Hypothalamus (tissue), 51 donors: Measurements from ENCODE around the gene CASD1.

Experiments used
- DNase-seq, 51 donors: peaks; one replicate each; lab custom pipeline; 2025; lab: John Stamatoyannopoulos, UW

CASD1 gene

DNA sequence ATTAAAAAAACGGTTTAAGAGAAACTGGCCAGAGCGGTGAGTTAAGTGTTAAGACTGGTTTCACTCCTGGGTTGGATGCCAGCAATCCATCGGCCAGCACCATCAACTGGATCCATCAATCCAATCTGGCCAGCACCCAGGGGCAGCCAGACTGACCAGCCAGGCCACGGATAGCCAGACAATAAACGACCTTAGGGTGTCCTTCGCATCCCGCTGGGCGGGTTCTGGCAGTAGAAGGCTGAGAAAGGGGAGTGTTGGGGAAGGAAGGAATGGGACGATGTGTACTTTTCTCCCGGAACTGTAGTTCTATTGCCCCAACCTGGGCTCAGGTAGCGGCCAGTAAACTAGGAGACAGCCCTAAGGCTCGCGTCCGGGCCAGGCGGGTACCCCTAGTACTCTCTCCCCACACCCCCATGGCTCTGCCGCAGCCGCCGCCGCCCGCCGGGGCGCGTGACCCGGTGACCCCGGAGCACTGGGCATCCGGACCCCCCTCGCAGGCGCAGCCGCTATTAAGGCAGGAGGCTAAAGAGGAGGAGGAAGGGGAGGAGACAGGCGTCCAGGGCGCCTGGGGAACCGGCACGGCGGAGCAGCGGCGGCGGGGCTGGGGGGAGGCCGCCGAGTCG, at the start of gene CASD1:
TSS of gene CASD1 (plus strand) at position 546 of the 623 bp plus-strand sequence. CDS start 276 bp downstream, outside the sequence.
- peak in 48 of 51 donors; percentile 9 to 87 (median 64) for DNase-seq

DNA sequence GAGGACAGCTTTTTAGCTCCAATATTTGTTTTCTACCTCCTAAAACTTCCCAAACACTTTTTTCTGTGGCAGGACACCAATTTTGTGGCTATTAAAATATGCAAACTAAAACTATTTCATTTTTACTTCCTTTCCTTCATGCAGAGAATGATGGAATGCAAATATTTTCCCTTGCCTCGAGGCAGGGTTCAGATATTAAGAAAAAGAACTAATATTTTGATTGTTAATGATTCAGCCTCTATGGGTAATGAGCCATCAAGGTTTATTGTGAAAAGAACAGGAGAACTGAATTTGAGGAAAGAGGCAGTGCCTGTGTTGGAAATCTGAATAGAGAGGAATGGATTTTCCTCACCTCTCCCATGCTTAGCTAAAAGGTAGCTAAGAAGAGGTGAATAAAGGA, 43.1 kb upstream of the CASD1 start:
- no peak for DNase-seq

DNA sequence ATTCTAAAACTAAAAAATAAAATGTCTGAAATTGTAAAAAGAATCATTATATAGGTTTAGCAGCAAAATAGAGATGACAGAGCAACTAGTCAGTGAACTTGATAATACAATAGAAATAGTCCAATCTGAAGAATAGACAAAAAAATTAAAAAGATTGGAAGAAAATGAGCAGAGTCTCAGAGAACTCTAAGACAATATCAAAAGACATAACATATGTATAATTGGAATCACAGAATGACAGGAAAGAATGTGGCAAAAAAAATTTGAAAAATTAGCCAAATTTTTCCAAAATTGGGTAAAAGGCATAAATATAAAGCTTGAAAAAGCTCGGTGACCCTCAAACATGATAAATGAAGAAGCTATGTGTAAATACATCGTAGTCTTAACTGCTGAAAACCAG, 38.0 kb upstream of the CASD1 start:
- DNase-seq, result no peak

DNA sequence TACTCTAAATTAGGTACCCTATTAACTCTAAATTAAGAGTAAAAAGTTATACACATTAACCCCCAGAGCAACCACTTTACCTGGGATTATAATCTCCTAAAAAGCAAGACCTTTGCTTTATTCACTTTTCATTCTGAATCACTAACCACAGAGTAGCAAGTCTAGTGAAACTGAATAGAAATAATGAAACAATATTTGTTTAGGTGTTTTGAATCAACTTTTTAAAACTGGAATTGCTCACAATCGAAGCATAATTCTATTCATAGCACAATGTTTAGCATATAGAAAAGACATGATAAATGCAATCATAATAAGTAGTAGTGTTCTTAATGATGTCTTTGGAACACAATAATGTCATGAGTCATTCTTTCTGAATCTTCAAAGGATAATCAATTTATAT, 37.0 kb upstream of the CASD1 start:
- DNase-seq, result no peak

DNA sequence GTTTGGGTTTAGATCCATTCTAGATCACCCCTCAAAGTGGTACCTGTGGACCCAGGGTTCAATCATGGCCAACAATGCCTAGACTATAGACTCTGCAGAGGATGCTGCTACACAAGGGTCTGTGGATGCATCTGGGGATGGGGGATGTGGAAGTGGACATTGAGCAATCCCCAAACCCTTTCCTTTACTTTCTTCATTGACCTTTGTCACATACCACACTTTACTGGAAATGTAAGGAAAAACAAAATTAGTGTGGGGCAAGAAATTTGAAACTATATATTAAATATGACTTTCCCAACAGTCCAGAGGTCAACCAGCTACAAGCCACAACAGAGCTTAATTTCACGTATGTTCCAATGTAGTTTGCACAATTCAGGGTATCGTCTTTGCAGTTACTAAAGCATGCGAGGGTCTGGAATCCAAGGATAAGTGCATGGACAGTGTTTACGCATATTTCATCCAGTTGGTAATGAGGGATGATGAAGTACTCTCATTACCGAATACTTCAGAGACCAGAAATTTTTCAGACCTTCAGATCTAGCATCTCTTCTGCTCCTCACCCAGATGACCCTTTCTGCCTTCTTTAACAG, 33.3 kb upstream of the CASD1 start:
- DNase-seq, result no peak

DNA sequence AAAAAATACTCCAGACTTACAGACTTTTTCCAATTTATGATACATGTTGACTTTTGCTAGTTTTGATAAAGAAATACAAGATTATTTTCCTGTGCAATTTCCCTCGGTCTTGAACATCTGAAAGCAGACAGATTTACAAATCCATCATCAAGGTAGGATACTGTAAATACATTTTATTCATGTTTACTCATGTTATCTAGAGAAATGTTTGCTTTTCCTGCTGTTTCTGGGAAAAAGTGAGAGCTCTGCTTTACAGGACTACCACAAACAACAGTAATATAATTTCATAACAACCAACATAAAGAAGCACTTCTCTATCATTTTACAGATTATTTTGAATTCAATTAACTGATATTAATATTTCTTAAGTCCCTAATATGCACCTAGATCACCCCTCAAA, 31.7 kb upstream of the CASD1 start:
- DNase-seq, result no peak

DNA sequence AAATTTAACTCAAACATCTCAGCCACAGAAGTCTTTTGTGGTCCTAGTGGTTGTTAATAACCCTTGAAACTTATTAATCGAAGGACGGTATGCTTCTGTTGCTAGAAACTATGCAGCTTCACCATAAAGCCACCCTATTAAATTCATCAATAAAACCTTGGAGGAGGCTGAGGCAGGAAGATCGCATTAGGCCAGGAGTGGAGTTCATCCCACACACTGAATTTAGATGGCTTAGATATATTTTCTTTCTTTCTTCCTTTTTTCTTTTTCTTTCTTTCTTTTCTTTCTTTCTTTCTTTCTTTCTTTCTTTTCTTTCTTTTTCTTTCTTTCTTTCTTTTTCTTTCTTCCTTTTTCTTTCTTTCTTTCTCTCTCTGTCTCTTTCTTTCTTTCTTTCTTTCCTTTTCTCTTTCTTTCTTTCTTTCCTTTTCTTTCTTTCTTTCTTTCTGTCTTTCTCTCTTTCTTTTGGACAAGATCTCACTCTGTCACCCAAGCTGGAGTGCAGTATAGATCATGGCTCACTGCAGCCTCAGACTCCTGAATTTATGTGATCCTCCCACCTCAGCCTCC, 30.9 kb upstream of the CASD1 start:
- DNase-seq, result no peak

DNA sequence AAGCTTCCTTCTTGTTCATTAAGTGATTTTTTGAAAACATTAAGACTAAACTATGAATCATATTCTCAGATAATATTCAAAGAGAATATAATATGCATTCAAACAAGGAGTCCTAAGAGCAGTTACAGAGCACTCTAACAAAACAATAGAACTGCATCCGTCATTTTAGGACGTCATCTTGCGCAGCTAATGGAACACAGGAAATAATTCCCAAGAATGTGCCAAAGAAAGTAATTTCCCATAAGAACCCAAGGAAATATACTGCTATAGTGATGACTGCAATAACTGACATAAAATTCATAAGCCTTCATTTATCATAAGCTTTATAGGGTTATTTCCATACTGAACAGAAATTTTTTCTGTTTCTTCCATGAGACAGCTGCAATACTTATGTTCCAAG, 28.3 kb upstream of the CASD1 start:
- no peak for DNase-seq

DNA sequence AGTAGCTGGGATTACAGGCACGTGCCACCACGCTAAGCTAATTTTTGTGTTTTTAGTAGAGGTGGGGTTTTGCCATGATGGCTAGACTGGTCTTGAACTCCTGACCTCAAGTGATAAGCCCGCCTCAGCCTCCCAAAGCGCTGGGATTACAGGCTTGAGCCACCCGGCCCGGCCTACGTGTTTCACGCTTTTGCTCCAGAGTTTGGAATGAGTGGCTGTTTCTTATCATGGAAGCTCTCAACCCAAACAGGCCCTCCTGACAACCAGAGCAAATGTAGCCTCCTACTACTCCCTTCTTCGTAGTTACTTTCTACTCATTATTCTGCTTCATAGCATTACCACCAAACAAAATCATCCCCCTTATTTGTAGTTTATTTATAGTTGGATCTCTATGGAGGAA, 26.8 kb upstream of the CASD1 start:
- no peak for DNase-seq

DNA sequence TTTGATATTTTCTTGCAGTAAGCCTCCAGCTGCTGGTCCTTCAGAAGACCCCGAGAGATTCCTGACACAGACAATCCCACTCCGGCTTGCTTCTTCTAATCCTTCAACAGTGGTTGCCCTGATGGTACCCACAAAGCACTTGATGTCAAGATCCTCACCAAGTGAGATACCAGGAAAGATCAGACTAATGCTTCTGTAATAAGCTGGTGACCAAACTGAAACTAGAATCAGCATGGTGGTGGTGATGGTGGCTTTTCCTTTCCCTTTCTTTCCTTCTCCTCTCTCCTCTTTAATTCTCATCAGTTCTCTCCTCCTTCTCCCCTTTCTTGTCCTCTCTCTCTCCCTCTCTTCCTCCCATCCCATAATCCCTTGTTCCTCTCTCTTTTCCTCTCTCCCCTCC, 25.8 kb upstream of the CASD1 start:
- DNase-seq, result no peak

DNA sequence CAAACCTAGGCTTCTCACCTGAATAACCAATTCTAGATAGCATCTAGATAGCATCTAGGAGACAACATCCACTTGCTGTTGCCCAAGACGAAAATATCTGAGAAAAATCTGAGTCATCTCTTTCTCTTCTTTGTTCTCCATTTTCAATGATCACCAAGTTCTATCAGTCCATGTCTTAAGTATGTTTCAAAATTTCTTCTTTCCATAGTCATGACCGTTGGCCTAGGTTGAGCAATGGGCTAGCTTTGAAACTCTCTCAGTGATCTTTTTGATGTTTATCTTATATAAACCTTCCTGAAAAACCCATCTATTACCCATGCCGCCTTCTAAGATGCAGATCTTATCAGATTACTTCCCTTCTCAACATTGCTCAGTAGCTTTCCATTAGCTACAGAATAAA, 23.4 kb upstream of the CASD1 start:
- DNase-seq, result no peak

DNA sequence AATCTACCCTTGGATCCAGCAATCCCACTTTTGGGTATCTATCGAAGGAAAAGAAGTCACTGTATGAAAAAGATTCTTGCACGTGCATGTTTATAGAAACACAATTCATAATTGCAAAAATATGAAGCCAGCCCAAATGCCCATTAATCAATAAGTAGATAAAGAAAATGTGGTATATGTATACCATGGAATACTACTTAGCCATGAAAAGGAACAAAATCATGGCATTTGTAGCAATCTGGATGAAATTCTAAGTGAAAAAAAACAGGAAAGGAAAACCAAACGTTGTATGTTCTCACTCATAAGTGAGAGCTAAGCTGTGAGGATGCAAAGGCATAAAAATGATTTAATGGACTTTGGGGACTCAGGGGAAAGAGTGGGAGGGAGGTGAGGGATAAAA, 18.2 kb upstream of the CASD1 start:
- no peak for DNase-seq

DNA sequence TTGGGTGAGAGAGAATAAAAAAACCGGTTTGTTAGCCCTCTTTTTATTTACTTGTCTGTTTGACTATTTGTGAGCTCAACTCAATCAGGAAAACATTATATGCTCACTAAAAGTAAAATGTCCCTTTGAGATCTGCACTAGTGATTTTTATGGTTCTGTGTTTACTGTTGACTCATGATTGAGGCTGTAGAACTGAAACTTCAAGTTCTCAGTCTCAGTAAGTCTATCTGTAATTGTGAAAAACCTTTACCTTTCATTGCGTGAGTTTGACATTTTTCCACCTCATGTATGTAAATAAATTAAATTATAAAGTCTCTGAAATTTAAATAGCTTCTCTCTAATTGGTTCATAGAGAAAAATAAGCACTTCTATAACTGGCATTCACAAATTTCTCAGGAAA, 17.0 kb upstream of the CASD1 start:
- no peak for DNase-seq

DNA sequence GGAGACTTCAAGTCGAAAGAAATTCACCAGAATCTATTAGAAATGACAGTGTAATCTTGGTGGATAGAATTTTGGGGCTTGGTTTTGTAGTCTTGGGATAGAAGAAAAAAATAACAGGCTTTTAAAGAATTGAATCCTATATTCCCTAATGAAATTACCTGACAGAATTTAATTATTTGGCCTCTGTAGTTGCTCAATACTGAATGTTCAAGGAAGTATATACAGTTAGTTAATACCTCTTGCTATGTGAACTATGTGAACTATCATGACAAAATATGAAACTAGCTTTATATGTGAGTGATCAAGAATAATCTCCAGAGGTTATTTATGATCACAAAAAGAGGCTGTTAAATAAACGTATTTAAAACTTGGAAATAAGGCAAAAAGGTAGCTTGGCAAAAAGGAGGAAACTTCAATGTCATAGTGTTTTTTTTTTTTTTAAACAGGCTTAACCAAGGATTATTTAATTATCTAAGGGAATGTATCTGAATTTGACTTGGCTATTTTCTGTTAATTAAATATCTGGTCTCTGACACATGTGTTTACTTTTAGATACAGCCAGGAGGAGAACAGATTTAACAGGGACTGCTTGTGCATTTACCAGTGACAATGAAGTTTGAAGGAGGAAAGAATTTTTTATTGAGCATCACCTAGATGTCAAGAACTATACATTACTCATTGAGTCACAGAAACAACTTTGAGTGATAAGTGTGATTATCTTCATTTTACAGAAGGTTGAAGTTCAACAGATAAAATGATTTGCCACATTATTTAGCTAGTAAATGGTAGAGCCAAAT, 11.5 kb upstream of the CASD1 start:
- DNase-seq, result no peak

DNA sequence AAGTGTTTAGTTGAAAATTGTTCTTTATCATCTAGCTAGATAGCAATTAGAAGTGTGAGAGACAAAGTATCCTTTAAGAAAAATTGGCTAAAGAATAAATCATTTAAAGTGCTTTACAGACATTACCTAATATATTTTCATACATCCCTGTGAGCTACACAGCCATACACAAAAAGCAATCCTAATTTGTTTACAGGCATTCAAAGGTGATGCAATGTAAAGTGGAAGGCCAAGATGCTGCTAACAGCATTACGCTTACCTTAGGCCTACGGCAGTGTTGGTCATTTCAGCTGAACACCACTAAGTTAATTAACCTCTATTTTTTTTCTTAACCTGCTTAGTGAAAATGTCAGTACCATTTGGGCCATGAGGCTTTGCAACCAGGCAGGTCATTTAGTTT, 10.7 kb upstream of the CASD1 start:
- no peak for DNase-seq

DNA sequence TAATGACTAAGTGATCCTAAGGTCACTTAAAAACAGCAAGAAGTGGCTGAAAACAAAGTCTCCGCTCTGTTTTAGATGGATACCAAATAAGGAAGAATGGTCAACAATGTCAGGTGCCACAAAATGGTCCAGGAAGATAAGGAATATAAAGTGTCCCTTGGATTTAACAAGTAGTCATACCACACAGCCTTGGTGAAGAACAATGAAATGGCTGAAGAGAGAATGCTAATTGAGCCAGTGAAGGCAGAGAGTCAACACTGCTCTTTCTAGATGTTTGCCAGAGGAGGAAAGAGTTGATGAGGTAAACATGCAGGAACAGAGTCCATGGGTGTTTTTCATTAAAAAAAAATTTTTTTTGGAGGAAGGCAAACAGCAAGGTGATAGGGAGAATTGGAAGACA, 2.1 kb upstream of the CASD1 start:
- DNase-seq, result no peak

DNA sequence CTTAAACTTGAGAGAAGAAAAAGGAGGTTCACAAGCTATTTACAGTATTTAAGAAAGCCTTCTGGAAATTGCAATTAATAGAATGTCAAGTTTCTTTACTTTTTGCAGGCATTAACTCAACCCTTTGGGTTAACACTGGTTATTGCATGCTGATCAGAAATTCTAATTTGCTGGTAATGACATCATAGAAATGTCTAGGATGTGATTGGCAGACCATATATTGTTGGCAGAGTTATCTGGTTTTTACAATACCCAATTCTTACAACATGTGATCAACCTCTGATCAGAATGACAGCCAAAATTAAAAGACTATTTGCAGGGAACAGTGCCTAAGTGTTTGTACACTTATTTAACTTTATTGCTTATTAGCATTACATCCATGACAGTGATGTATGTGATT, 1.6 kb upstream of the CASD1 start:
- no peak for DNase-seq

DNA sequence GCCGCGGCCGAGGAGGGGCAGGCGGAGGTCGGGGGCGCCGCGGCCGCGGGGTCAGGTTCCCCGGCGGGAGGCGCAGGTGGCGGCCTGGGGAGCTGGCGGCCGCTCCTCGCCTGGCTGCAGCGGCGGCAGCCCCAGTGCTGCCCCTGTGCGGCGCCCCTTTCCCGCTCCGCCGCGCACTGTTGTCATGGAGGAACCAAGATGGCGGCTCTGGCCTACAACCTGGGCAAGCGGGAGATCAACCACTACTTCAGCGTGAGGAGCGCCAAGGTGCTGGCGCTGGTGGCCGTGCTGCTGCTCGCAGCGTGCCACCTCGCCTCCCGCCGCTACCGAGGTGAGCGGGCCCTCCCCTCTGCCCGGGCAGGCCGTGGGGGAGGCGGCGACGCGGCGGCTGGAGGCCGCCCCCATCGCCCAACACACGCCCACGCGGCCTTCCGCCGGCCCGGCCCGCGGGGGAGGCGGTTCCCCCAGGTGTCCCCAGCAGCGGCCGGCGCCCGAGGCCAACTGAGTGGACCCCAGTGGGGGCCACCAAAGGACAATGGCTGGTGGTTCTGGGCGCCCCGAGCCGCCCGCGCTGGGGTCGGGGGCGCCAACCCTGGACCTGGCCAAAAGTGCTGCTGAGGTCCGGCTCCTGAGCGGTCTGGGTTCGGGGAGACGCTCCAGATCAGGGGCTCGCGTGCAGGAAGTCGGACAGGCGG, 425 bp downstream of the CASD1 start:
- peak in 49 of 51 donors; percentile 6 to 87 (median 65) for DNase-seq

DNA sequence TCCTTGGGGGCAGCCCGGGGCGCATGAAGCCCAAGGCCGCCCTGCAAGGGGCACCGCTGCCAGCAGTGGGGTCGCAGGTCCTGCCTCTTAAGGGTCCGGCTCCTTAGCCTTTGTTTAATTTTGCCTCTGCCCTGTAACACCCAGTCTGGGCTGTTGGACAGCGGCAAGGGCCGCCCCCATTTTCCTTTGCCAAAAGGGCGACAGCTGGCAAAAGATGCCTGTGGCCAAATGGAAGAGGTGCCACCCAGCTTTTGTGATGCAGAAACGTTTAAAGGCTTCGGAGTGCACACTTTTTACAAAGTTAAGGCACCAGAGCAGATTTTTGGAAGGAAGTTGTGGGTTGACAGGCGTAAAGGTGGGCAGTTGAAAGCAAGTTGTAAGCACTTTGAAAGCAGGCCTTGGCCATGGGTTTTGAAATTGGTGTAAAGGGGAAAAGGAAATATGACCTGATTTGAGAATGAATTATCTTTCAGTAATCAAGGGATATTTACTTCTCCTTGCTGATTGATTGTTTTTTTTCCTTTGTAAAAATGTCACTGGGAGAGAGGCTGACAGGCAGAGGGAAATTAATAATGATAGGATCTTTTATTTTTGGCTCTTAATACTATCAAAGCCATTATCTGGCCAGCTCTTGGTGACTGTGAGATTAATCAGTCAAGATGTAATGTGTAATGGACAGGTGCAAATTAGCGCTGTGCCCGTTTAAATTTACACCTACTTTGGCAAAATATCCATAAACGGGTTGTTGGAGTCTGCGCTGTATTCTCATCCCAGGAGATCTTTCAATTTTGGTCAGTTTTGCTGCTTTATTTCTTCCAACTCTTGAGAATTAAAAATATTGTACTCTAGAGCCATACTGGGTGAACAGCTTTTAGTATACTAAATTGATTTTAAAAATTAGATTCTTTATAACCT, 1.2 kb downstream of the CASD1 start:
- peak in 39 of 51 donors; percentile 3 to 76 (median 46) for DNase-seq

DNA sequence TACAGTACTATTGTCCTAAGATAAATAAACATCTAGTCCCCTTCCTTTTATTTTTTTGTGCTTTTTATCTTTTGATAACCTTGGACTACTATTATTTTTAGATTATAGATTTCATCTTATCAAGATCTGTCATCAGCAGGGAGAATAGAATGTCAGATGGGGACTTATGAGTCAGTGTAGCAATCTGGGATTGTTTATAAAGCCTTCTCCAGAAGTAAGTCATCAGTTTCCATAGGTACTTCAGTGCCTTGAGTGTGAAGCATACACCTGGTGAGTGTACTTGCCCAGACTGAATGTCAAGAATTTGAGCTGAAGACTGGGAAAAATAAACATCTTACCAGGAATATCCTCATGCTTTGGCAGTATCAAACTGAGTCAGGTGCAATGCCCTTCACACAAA, 2.1 kb downstream of the CASD1 start:
- no peak for DNase-seq
